Keratinocyte (primary cell): ENCODE data around the gene MGAT5.

Experiments used
- CTCF ChIP-seq, 3 experiments: IDR thresholded peaks in 1 of 3; conservative IDR thresholded peaks in 1 of 3; optimal IDR thresholded peaks in 1 of 3; 2 replicates in 2 of 3; 3 replicates in 1 of 3; pipeline versions ENCODE3 to v1.5.1; 2011; ENCODE audit warnings: low read length in 3 of 3, mild to moderate bottlenecking in 3 of 3, moderate library complexity in 2 of 3, control low read depth in 1 of 3, inconsistent platforms in 1 of 3; ENCODE audit not compliant: insufficient read depth in 2 of 3; ENCODE audit errors: extremely low read depth in 1 of 3
- EZH2 ChIP-seq: IDR thresholded peaks from one replicate; pipeline ENCODE4 v1.6.1; 2012; ENCODE audit warnings: inconsistent platforms, mild to moderate bottlenecking, low read length, moderate library complexity

DNA sequence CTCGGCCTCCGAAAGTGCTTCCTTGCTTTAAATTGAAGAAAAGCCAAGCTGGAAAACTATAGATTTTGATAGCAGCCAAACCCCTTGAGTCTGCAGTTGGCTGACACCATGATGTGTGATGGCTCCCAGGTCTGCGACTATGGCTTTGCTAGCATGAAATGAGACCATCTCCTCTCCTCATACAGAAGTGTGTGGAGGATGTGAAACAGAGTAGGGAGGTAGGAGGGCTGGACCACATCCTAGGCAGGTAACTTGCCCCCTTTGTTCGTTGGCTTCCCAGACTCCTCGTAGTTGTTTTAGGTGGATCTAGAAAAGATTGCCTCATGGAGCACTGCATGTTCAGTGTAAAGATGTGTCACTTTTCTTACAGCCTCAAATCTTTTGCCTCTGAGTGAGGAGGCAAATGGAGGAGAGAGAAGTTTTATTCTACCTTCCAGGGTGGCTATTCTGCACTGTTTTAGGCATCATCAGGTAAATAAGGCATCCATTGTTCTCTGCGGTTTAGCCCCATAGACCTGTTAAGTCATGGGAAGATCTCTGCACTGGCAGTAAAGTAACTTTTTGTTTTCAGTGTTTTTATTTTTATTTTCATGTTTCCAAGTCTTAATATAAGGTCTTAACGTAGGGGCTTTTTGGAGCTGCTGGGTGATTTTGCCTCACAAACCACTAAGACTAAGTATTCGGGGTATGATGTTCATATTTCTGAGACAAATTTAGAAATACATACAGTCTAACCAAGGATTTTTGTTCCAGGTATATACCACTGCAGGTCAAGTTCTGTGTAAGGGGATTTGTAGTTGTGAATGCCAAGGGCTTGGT is 40.1 kb downstream of the MGAT5 start:
- TF ChIP-seq CTCF (optimal IDR thresholded peaks at IDR 0.05 in 1 of 3, IDR thresholded peaks at IDR 0.05 in 1 of 3, conservative IDR thresholded peaks at IDR 0.05 in 1 of 3; ENCODE audit: extremely low read depth in 1 of 3, insufficient read depth in 2 of 3, low read length in 3 of 3), result no peak
- TF ChIP-seq EZH2, result no peak
